H9 (cell line): ENCODE data around the gene SMIM13. TPM values are rescaled to one million over a fixed set of nuclear protein-coding genes. Genes with fewer than 3 reads are reported as not detected.

Experiments
- DNase-seq: peaks from one replicate; pipeline ENCODE4 v3.0.0-alpha.2; 2017
- H2AFZ ChIP-seq: one replicate; pipeline ENCODE4 v1.6.1; 2013; ENCODE audit warnings: mild to moderate bottlenecking, low read length, control low read depth, moderate library complexity
- H2AK5ac ChIP-seq: 2 replicates; pipeline ENCODE4 v1.6.1; 2013; ENCODE audit warnings: low read length, control low read depth, mixed read lengths; ENCODE audit not compliant: insufficient read length
- H2BK120ac ChIP-seq: one replicate; pipeline ENCODE4 v1.6.1; 2013; ENCODE audit warnings: low read depth, mild to moderate bottlenecking, low read length, control low read depth, inconsistent platforms; ENCODE audit not compliant: poor library complexity, severe bottlenecking
- H2BK12ac ChIP-seq: 2 replicates; pipeline ENCODE4 v1.6.1; 2013; ENCODE audit warnings: low read length, control low read depth, mixed read lengths, low read depth; ENCODE audit not compliant: insufficient read length
- H2BK15ac ChIP-seq: 2 replicates; pipeline ENCODE4 v1.6.1; 2013; ENCODE audit warnings: low read depth, low read length, control low read depth
- H2BK20ac ChIP-seq: one replicate; pipeline ENCODE4 v1.6.1; 2013; ENCODE audit warnings: low read depth, mild to moderate bottlenecking, low read length, control low read depth, inconsistent platforms; ENCODE audit not compliant: poor library complexity, severe bottlenecking
- H2BK5ac ChIP-seq: 2 replicates; pipeline ENCODE4 v1.6.1; 2013; ENCODE audit warnings: low read length, control low read depth, mixed read lengths; ENCODE audit not compliant: insufficient read length
- H3K14ac ChIP-seq: 2 replicates; pipeline ENCODE4 v1.6.1; 2013; ENCODE audit warnings: low read length, control low read depth; ENCODE audit not compliant: insufficient read depth
- H3K18ac ChIP-seq: 2 replicates; pipeline ENCODE4 v1.6.1; 2013; ENCODE audit warnings: low read depth, mild to moderate bottlenecking, mixed read lengths, low read length, control low read depth; ENCODE audit not compliant: insufficient read length
- H3K23ac ChIP-seq: 2 replicates; pipeline ENCODE4 v1.6.1; 2013; ENCODE audit warnings: low read length, control low read depth, mixed read lengths, low read depth; ENCODE audit not compliant: insufficient read length
- H3K23me2 ChIP-seq: 2 replicates; pipeline ENCODE4 v1.6.1; 2013; ENCODE audit warnings: low read depth, mild to moderate bottlenecking, mixed read lengths, low read length, control low read depth; ENCODE audit not compliant: insufficient read length, poor library complexity, severe bottlenecking
- H3K27ac ChIP-seq: 2 replicates; pipeline ENCODE4 v1.5.1; 2013; ENCODE audit warnings: low read length, control low read depth, mixed read lengths, low read depth; ENCODE audit not compliant: insufficient read length
- H3K27me3 ChIP-seq: 2 replicates; pipeline ENCODE4 v1.6.1; 2013; ENCODE audit warnings: low read length, control low read depth, inconsistent platforms; ENCODE audit not compliant: insufficient read depth
- H3K4ac ChIP-seq: 2 replicates; pipeline ENCODE4 v1.6.1; 2013; ENCODE audit warnings: low read depth, mild to moderate bottlenecking, control low read depth, inconsistent platforms, low read length, moderate library complexity
- H3K4me1 ChIP-seq: 2 replicates; pipeline ENCODE4 v1.6.1; 2013; ENCODE audit warnings: low read length, control low read depth, inconsistent platforms; ENCODE audit not compliant: insufficient read depth
- H3K4me2 ChIP-seq: 2 replicates; pipeline ENCODE4 v1.6.1; 2013; ENCODE audit warnings: low read length, control low read depth, mixed read lengths; ENCODE audit not compliant: insufficient read length, insufficient read depth
- H3K56ac ChIP-seq: 2 replicates; pipeline ENCODE4 v1.6.1; 2013; ENCODE audit warnings: low read depth, mild to moderate bottlenecking, mixed read lengths, low read length, control low read depth; ENCODE audit not compliant: insufficient read length
- H3K79me1 ChIP-seq: 2 replicates; pipeline ENCODE4 v1.6.1; 2013; ENCODE audit warnings: low read depth, mild to moderate bottlenecking, moderate library complexity, low read length, control low read depth, inconsistent platforms; ENCODE audit not compliant: insufficient read depth, poor library complexity, severe bottlenecking
- H3K79me2 ChIP-seq: 2 replicates; pipeline ENCODE4 v1.6.1; 2013; ENCODE audit warnings: low read length, control low read depth, inconsistent platforms; ENCODE audit not compliant: insufficient read depth
- H3K9ac ChIP-seq: 2 replicates; pipeline ENCODE4 v1.6.1; 2013; ENCODE audit warnings: low read length, control low read depth, mixed read lengths; ENCODE audit not compliant: insufficient read length; ENCODE audit errors: extremely low read depth
- H3K9me3 ChIP-seq: one replicate; pipeline ENCODE4 v1.6.1; 2013; ENCODE audit warnings: low read depth, low read length, inconsistent platforms; ENCODE audit not compliant: control insufficient read depth
- H3T11ph ChIP-seq: one replicate; pipeline ENCODE4 v1.6.1; 2013; ENCODE audit warnings: mild to moderate bottlenecking, low read length, control low read depth, inconsistent platforms
- H4K20me1 ChIP-seq: one replicate; pipeline ENCODE4 v1.6.1; 2013; ENCODE audit not compliant: control insufficient read depth, insufficient read length, insufficient read depth
- H4K5ac ChIP-seq: 2 replicates; pipeline ENCODE4 v1.6.1; 2013; ENCODE audit warnings: low read depth, mild to moderate bottlenecking, mixed read lengths, low read length, control low read depth; ENCODE audit not compliant: insufficient read length
- H4K8ac ChIP-seq: replicated peaks from 2 replicates; pipeline ENCODE4 v1.6.1; 2013; ENCODE audit warnings: low read length, control low read depth, mixed read lengths, low read depth; ENCODE audit not compliant: insufficient read length
- H4K91ac ChIP-seq: 2 replicates; pipeline ENCODE4 v1.6.1; 2013; ENCODE audit warnings: low read depth, mild to moderate bottlenecking, moderate library complexity, mixed read lengths, low read length, control low read depth; ENCODE audit not compliant: insufficient read length
- H3K27ac Mint-ChIP-seq, 3 experiments: 2 replicates in 2 of 3; 3 replicates in 1 of 3; pipeline ENCODE4 v1.8.0; 2020 to 2021; ENCODE audit warnings: mixed read lengths in 3 of 3, mild to moderate bottlenecking in 1 of 3, moderate library complexity in 1 of 3
- H3K27me3 Mint-ChIP-seq: 2 replicates; pipeline ENCODE4 v1.8.0; 2021; ENCODE audit warnings: low read depth, mild to moderate bottlenecking, moderate library complexity, mixed read lengths
- H3K36me3 Mint-ChIP-seq, 3 experiments: 2 replicates in 2 of 3; 3 replicates in 1 of 3; pipeline ENCODE4 v1.8.0; 2020 to 2021; ENCODE audit warnings: low read depth in 3 of 3, mixed read lengths in 3 of 3; ENCODE audit not compliant: insufficient read depth in 1 of 3
- H3K4me1 Mint-ChIP-seq, 2 experiments: 2 replicates each; pipeline ENCODE4 v1.8.0; 2020; ENCODE audit warnings: mixed read lengths in 2 of 2
- H3K4me3 Mint-ChIP-seq, 2 experiments: 2 replicates in 1 of 2; 3 replicates in 1 of 2; pipeline ENCODE4 v1.8.0; 2020 to 2021; ENCODE audit warnings: mild to moderate bottlenecking in 2 of 2, mixed read lengths in 2 of 2, moderate library complexity in 1 of 2
- H3K9me3 Mint-ChIP-seq, 2 experiments: 2 replicates in 1 of 2; 3 replicates in 1 of 2; pipeline ENCODE4 v1.8.0; 2020; ENCODE audit warnings: mild to moderate bottlenecking in 2 of 2, mixed read lengths in 2 of 2, moderate library complexity in 1 of 2
- WGBS: extraction: QIAGEN DNeasy Blood & Tissue Kit; methylation state at CpG from one replicate; pipeline ENCODE4 v1.1.7; 2013; ENCODE audit warnings: missing lambda C conversion rate, low lambda C conversion rate, mixed read lengths; ENCODE audit not compliant: insufficient read length; ENCODE audit errors: extremely low coverage; 5-methylcytosine and 5-hydroxymethylcytosine counted together
- total RNA-seq: library from RNA; stranded (reverse); gene quantifications from 2 replicates; pipeline ENCODE4 v1.2.1, GENCODE V29; 2021
- TF ChIP-seq, protein P1 (sequence below): fragments of 200-600 bp; sonication (generic); conservative IDR thresholded peaks from 3 replicates; pipeline ENCODE4 v1.8.0; 2021; ENCODE audit warnings: antibody characterized with exemption, mild to moderate bottlenecking

The SMIM13 gene
- total RNA-seq, 1 experiment from 2014 or later: 10.6 TPM

DNA sequence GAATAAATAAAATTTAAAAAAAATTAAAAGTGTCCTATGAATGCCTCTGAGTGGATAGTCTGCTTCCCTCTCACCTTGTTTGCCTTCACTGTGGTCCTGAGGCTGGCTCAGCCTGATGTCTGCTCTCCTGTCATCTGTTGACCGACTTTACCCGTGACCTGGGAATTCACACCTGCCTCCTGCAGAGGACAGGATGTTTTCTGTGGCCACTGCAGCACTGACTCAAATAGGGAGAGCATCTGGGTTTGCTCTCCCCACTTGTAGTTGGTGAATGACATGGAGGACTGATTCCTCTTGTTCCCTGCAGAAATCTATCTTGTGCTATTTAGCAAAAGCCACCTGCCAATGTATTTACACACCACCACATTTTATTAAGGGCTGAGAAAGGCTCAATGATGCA lies 70.3 kb downstream of the SMIM13 start:
- Histone ChIP-seq H3K56ac (no peak overlapping the region), H3K14ac (no peak overlapping the region), H4K5ac (no peak overlapping the region), H3K4me2 (no peak overlapping the region), H2BK15ac (no peak overlapping the region), H2BK12ac (no peak overlapping the region), H2BK120ac (no peak overlapping the region), H3K27ac (no peak overlapping the region), H3K18ac (no peak overlapping the region), H3K79me1 (no peaks in the 10 kb centered on the region), H3T11ph (no peak overlapping the region), H3K9ac (no peak overlapping the region), H3K79me2 (no peaks in the 10 kb centered on the region), H2AK5ac (no peak overlapping the region), H3K23me2 (no peaks in the 10 kb centered on the region), H2AFZ (no peak overlapping the region), H3K4ac (no peak overlapping the region), H3K9me3 (no peaks in the 10 kb centered on the region), H3K27me3 (no peaks in the 10 kb centered on the region), H4K91ac (no peak overlapping the region), H3K4me1 (peaks cover 4% of the 10 kb centered on the region; the same call in 1 of the 2 replicates), H2BK5ac (no peak overlapping the region), H4K20me1 (no peaks in the 10 kb centered on the region), H4K8ac (no peak overlapping the region), H2BK20ac (no peak overlapping the region), H3K23ac (no peak overlapping the region)
- WGBS: no CpG with 5 or more reads among the region's 2 CpGs
- DNase-seq: no peak
- Mint-ChIP-seq H3K36me3 (no peaks in the 10 kb centered on the region), H3K4me3 (no peak overlapping the region), H3K27me3 (no peaks in the 10 kb centered on the region), H3K9me3 (no peaks in the 10 kb centered on the region), H3K4me1 (peaks cover 16 to 17% of the 10 kb centered on the region in 2 experiments), H3K27ac (no peak overlapping the region)
- TF ChIP-seq, protein P1, sequence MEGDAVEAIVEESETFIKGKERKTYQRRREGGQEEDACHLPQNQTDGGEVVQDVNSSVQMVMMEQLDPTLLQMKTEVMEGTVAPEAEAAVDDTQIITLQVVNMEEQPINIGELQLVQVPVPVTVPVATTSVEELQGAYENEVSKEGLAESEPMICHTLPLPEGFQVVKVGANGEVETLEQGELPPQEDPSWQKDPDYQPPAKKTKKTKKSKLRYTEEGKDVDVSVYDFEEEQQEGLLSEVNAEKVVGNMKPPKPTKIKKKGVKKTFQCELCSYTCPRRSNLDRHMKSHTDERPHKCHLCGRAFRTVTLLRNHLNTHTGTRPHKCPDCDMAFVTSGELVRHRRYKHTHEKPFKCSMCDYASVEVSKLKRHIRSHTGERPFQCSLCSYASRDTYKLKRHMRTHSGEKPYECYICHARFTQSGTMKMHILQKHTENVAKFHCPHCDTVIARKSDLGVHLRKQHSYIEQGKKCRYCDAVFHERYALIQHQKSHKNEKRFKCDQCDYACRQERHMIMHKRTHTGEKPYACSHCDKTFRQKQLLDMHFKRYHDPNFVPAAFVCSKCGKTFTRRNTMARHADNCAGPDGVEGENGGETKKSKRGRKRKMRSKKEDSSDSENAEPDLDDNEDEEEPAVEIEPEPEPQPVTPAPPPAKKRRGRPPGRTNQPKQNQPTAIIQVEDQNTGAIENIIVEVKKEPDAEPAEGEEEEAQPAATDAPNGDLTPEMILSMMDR: no peak
